Esophagus muscularis mucosa (tissue), 4 donors: Measurements from ENCODE around the gene AUNIP. TPM values are rescaled to one million over a fixed set of nuclear protein-coding genes. Genes with fewer than 3 reads are reported as not detected.
A peak's percentile ranks its signal among the peaks of the same experiment; 100 is the strongest.

Source experiments
- DNase-seq: peaks from one replicate; pipeline ENCODE4 v3.0.0-alpha.2; 2017; ENCODE audit errors: extremely low spot score
- H3K27ac ChIP-seq, 4 donors: fragments of 200-600 bp; sonication (generic); replicated peaks in 1 of 4; 1 replicate in 3 of 4; 2 replicates in 1 of 4; pipeline ENCODE4 v1.5.1; 2016 to 2019; ENCODE audit warnings: mild to moderate bottlenecking in 1 of 4
- H3K27me3 ChIP-seq, 4 donors: fragments of 200-600 bp; sonication (generic); one replicate each; pipeline versions ENCODE4 v1.5.1 to v1.6.0; 2016 to 2019
- H3K36me3 ChIP-seq, 4 donors: fragments of 200-600 bp; sonication (generic); one replicate each; pipeline ENCODE4 v1.5.1; 2016 to 2019
- H3K4me1 ChIP-seq, 4 donors: fragments of 200-600 bp; sonication (generic); one replicate each; pipeline ENCODE4 v1.5.1; 2016 to 2019
- H3K4me3 ChIP-seq, 4 donors: fragments of 200-600 bp; sonication (generic); 1 replicate in 2 of 4; 2 replicates in 2 of 4; pipeline ENCODE4 v1.5.1; 2016 to 2019; ENCODE audit warnings: mild to moderate bottlenecking in 4 of 4, moderate library complexity in 1 of 4
- H3K9me3 ChIP-seq, 4 donors: fragments of 200-600 bp; sonication (generic); 1 replicate in 3 of 4; 2 replicates in 1 of 4; pipeline ENCODE4 v1.5.1; 2016 to 2019
- EP300 ChIP-seq: sonication (generic); formaldehyde crosslinking; IDR thresholded peaks from one replicate; pipeline ENCODE4 v1.6.1; 2017; ENCODE audit warnings: antibody characterized with exemption
- POLR2A ChIP-seq: fragments of 450-650 bp; IDR thresholded peaks from one replicate; pipeline ENCODE4 v1.6.1; 2017; ENCODE audit warnings: antibody characterized with exemption, moderate library complexity, mild to moderate bottlenecking, low read depth
- POLR2AphosphoS5 ChIP-seq, 2 donors: sonication (generic); formaldehyde crosslinking; IDR thresholded peaks; one replicate each; pipeline ENCODE4 v1.6.1; 2017; ENCODE audit warnings: antibody characterized with exemption in 2 of 2
- WGBS: methylation state at CpG from one replicate; pipeline ENCODE4 v1.1.5; 2018; 5-methylcytosine and 5-hydroxymethylcytosine counted together
- intact Hi-C: fragments of 100-400 bp; cut with DNase I; formaldehyde crosslinking; loops from one replicate; pipeline ENCODE4 v1.15.1; 2023
- total RNA-seq, 4 donors: library from RNA; depleted of rRNA; stranded (reverse); fragments of >200 nt; gene quantifications; one replicate each; pipeline versions ENCODE4 v1.1.0 to v1.2.1, GENCODE V29; 2016
- TF ChIP-seq, protein P1 (sequence below), 3 experiments: fragments of 200-600 bp in 2 of 3; fragments of 450-650 bp in 1 of 3; sonication (generic) in 2 of 3; IDR thresholded peaks; one replicate each; pipeline ENCODE4 v1.5.1; 2017 to 2019; ENCODE audit warnings: antibody characterized with exemption in 3 of 3, mild to moderate bottlenecking in 2 of 3, moderate library complexity in 1 of 3

Gene AUNIP
- total RNA-seq, 4 donors from 2014 or later: not detected

DNA sequence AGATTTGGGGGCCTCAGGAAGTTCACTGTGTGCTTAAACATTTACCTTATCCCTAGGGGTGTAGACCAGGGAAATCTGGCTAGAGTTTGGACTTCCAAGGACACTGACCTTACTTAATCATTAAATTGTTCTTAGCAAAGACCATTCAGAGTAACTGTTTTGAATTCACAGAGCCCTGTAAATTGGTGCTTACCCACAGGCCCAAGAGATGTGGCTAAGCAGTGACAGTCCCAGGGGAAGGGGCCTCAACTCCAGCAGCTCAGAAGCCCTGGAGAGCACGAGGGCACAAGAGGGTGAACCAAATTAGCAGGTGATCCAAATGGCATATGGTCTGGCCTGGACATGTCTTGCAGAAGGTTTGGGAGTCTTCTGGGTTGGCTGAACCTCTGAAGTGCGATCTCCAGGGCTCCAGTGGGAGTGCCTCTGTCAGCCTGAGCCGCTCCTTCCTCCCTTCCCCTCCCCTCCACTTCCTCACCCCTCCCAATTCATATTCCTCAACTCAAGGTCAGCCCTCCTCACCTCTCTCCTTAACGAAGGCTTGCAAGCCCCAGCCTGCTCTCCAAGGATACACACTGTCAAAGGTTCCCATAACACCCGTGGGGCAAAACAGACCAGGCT lies 11.9 kb upstream of the AUNIP start:
- H3K9me3 ChIP-seq: no peaks in the 10 kb centered on the region
- peak overlapping the region in 2 of 4 donors; percentile 5 to 12 for H3K27ac ChIP-seq
- H3K4me3 ChIP-seq: no peak overlapping the region
- H3K36me3 ChIP-seq: peaks cover 0 to 24% (median 10%) of the 10 kb centered on the region in 4 donors
- H3K4me1 ChIP-seq: peaks cover 24 to 53% (median 49%) of the 10 kb centered on the region in 4 donors
- intact Hi-C loops: no loop called here
- WGBS: 33% methylated on average over 4 of the region's 5 CpGs
- no peaks in the 10 kb centered on the region for H3K27me3 ChIP-seq
- no peak for DNase-seq
- TF ChIP-seq EP300: no peak
- TF ChIP-seq, protein P1, sequence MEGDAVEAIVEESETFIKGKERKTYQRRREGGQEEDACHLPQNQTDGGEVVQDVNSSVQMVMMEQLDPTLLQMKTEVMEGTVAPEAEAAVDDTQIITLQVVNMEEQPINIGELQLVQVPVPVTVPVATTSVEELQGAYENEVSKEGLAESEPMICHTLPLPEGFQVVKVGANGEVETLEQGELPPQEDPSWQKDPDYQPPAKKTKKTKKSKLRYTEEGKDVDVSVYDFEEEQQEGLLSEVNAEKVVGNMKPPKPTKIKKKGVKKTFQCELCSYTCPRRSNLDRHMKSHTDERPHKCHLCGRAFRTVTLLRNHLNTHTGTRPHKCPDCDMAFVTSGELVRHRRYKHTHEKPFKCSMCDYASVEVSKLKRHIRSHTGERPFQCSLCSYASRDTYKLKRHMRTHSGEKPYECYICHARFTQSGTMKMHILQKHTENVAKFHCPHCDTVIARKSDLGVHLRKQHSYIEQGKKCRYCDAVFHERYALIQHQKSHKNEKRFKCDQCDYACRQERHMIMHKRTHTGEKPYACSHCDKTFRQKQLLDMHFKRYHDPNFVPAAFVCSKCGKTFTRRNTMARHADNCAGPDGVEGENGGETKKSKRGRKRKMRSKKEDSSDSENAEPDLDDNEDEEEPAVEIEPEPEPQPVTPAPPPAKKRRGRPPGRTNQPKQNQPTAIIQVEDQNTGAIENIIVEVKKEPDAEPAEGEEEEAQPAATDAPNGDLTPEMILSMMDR (IDR thresholded peaks at IDR 0.05): no peak
- TF ChIP-seq POLR2A: no peak
- TF ChIP-seq POLR2AphosphoS5 (IDR thresholded peaks at IDR 0.05): no peak

DNA sequence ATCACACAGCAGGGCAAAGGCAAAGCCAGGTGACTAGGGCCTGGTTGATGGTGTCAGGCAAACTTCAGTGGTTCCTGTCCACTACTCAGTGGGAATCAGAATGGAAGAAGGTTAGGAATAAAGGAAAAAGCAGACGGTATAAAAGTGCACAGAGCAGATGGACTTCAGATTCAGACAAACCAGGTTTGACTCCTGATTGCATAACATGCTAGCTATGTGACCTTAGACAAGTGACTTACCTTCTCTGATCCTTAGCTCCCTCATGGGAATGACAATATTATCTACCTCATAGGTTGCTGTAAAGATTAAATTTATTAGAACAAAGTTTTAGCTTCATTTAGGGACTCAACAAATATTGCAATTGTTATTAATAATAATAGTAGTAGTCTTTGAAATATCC lies 11.4 kb upstream of the AUNIP start:
- TF ChIP-seq POLR2AphosphoS5 (IDR thresholded peaks at IDR 0.05) (no peak), POLR2A (no peak), EP300 (no peak)
- TF ChIP-seq, protein P1 (IDR thresholded peaks at IDR 0.05): no peak

DNA sequence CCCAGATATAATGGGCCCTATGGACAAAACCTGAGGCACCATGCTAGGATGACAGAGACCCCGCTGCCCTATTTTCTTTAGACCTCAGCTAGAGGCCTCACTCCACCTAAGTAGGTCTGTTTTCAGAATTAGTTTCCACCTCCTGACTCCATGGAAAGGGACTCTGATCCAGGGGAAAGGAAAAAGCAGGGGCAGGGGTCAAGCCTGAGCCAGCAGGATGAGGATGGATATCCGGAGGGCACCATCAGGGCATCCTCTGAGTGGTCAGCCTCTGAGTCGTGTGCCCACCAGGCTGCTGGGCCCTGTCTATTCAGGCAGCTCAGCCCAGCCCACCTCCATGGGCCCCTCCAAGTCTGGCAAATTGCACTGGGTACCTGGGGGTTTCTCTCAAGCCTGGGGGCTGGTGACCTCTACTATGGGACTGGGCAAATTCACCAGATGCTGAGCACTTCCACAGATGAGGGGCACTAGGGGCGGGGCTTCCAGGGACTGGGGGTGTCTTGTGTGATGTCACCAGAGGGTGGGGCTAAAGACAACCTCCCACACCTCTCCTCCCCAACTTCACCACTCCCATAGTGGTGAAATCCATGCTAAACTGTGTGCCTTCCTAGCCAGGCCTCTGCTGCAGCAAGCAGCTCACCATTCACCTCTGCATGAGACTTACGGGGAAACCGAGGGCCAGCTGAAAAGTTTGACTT lies 10.8 kb upstream of the AUNIP start:
- intact Hi-C loops: no loop called here
- no peak for DNase-seq
- peaks cover 0 to 24% (median 10%) of the 10 kb centered on the region in 4 donors for H3K36me3 ChIP-seq
- H3K4me3 ChIP-seq: no peak overlapping the region
- peaks cover 20 to 43% (median 40%) of the 10 kb centered on the region in 4 donors for H3K4me1 ChIP-seq
- TF ChIP-seq, protein P1 (IDR thresholded peaks at IDR 0.05): no peak
- TF ChIP-seq EP300: no peak
- TF ChIP-seq POLR2AphosphoS5 (IDR thresholded peaks at IDR 0.05): no peak
- no peak for TF ChIP-seq POLR2A
- no peaks in the 10 kb centered on the region for H3K27me3 ChIP-seq
- WGBS: 71% methylated on average over 4 of the region's 6 CpGs
- H3K9me3 ChIP-seq: no peaks in the 10 kb centered on the region
- no peak overlapping the region for H3K27ac ChIP-seq

More for the DNA sequence above, 11.4 kb upstream of the AUNIP start:
- H3K4me1 ChIP-seq: peaks cover 20 to 47% (median 43%) of the 10 kb centered on the region in 4 donors
- H3K4me3 ChIP-seq: no peak overlapping the region
- no peak for DNase-seq
- no peak overlapping the region for H3K27ac ChIP-seq
- no peaks in the 10 kb centered on the region for H3K9me3 ChIP-seq
- WGBS: 81% methylated on average over 1 of the region's 1 CpG
- H3K36me3 ChIP-seq: peaks cover 0 to 24% (median 10%) of the 10 kb centered on the region in 4 donors
- intact Hi-C loops: no loop called here
- no peaks in the 10 kb centered on the region for H3K27me3 ChIP-seq

DNA sequence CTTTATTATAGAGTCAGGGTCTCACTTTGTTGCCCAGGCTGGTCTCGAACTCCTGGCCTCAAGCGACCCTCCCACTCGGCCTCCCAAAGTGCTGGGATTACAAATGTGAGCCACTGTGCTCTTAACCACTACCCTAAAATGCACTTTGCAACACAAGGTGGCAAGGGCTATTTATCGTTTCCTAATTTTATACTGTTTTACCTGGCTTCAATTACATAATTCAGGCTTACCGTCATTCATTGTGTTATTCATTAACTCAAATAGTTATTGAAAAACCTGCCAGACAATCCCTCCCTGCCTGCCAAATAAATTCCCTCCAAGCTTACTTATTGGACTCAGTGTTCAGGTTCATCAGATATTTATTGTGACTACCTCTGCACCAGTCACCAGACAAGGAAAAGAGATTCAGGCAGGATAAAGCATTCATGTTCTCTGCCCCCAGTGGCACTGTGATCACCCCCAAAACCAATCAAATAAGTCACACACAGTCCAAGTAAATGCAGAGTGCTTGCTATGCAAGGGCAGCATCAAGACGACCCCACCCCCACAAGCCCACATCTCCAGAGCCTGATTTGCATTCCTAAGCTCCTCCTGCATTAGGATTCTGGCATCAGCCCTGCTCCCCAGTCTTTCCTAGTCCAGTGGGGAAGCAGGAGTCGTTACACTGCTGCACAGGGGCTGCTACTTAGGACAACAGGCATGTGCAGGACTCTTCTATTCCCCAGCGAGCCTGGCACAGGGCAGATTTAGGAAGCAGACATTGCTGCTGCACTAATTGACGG lies 8.1 kb upstream of the AUNIP start:
- no peak overlapping the region for H3K4me3 ChIP-seq
- no peaks in the 10 kb centered on the region for H3K9me3 ChIP-seq
- H3K36me3 ChIP-seq: peaks cover 0 to 37% (median 20%) of the 10 kb centered on the region in 4 donors
- peaks cover 11 to 17% (median 15%) of the 10 kb centered on the region in 4 donors for H3K4me1 ChIP-seq
- intact Hi-C loops: no loop called here
- 86% methylated on average over 8 of the region's 9 CpGs for WGBS
- TF ChIP-seq POLR2A: no peak
- TF ChIP-seq, protein P1 (IDR thresholded peaks at IDR 0.05): no peak
- no peak for TF ChIP-seq EP300
- TF ChIP-seq POLR2AphosphoS5 (IDR thresholded peaks at IDR 0.05): no peak
- no peak for DNase-seq
- H3K27me3 ChIP-seq: no peaks in the 10 kb centered on the region
- H3K27ac ChIP-seq: no peak overlapping the region
